GM19455 (cell line): ENCODE measurements around the gene OR51Q1.
A peak's percentile ranks its signal among the peaks of the same experiment; 100 is the strongest.

Source experiments
- ATAC-seq: cut with Tn5 transposase; IDR thresholded peaks from one replicate; pipeline ENCODE4 v1.9.1; 2021; ENCODE audit not compliant: unreplicated experiment

Gene OR51Q1

GRCh38 chr11:5421811-5422210, at the start of gene OR51Q1:
Gene OR51Q1, plus strand, starts transcription at chr11:5422111. Its CDS starts 90 bp downstream, at chr11:5422201.
- no peak for ATAC-seq

GRCh38 chr11:5380740-5381342, 41.1 kb upstream of the OR51Q1 start:
- ATAC-seq, result peak; percentile 91

- no peak for ATAC-seq
Measured at GRCh38 chr11:5383576-5383975, 38.3 kb upstream of the OR51Q1 start, which contains the start of gene OR51M1. Gene OR51M1, plus strand, starts transcription at chr11:5383812. Its CDS starts 5,587 bp downstream, at chr11:5389399.

GRCh38 chr11:5384335-5384734, 37.6 kb upstream of the OR51Q1 start:
- ATAC-seq, result no peak

GRCh38 chr11:5390210-5390609, 31.7 kb upstream of the OR51Q1 start:
- no peak for ATAC-seq

GRCh38 chr11:5394091-5394490, 27.8 kb upstream of the OR51Q1 start:
- ATAC-seq, result no peak

- no peak for ATAC-seq
Measured at GRCh38 chr11:5398936-5399335, 23.0 kb upstream of the OR51Q1 start.

- no peak for ATAC-seq
Measured at GRCh38 chr11:5405173-5405572, 16.7 kb upstream of the OR51Q1 start.

- no peak for ATAC-seq
Measured at GRCh38 chr11:5420993-5421392, 918 bp upstream of the OR51Q1 start.

- ATAC-seq, result no peak
Measured at GRCh38 chr11:5423131-5423530, 1.2 kb downstream of the OR51Q1 start.

- ATAC-seq, result no peak
Measured at GRCh38 chr11:5441414-5441813, 19.5 kb downstream of the OR51Q1 start, which contains the start of gene OR51I1. Gene OR51I1, minus strand, starts transcription at chr11:5441514. Its CDS starts 0 bp downstream, at chr11:5441514.

- ATAC-seq, result no peak
Measured at GRCh38 chr11:5443835-5444393, 22.0 kb downstream of the OR51Q1 start.

- no peak for ATAC-seq
Measured at GRCh38 chr11:5449023-5449422, 27.1 kb downstream of the OR51Q1 start, which contains the start of gene OR51I2. Gene OR51I2, plus strand, starts transcription at chr11:5449323. Its CDS starts 4,166 bp downstream, at chr11:5453489.

- ATAC-seq, result no peak
Measured at GRCh38 chr11:5449432-5449831, 27.5 kb downstream of the OR51Q1 start.

- ATAC-seq, result no peak
Measured at GRCh38 chr11:5460983-5461621, 39.2 kb downstream of the OR51Q1 start.

- no peak for ATAC-seq
Measured at GRCh38 chr11:5467527-5467926, 45.6 kb downstream of the OR51Q1 start.
